ENCODE results near the gene HECW1. TPM values are rescaled to one million over a fixed set of nuclear protein-coding genes. Genes with fewer than 3 reads are reported as not detected.

The HECW1 gene
- polyA plus RNA-seq, 1 donor (not counting 4 experiments of a cell fraction or from before 2014, with no cell fraction given): not detected

DNA sequence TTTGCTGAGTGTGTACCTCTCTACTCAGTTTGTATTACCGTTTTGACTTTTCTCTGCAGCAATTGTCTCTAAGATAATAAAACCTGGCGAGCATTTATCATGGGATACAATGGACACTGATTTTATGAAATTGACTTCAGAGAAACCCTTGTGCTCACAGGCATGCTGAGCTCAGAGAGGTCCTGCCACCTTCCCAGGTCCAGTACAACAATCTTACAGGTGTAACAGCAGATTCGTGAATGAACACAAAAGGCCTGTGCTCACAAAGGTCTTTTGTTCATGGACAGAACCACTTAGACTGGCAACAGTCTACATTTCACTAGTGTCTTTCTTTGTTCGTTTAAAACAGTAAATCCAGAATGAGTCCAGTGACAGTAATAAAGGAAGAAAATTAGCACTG is 43.2 kb downstream of the HECW1 start:
- Histone ChIP-seq H3K4me3 (ENCODE audit: control insufficient read depth in 2 of 3, extremely low read depth in 1 of 3, insufficient read depth in 2 of 3, low read depth in 1 of 3, low read length in 3 of 3) (no peak overlapping the region), H3K36me3 (ENCODE audit: control insufficient read depth in 2 of 2, extremely low read depth in 1 of 2, insufficient read depth in 2 of 2, low read length in 2 of 2) (no peaks in the 10 kb centered on the region), H2AFZ (ENCODE audit: control insufficient read depth, low read length) (no peak overlapping the region), H3K27ac (ENCODE audit: control insufficient read depth, insufficient read depth, low read length) (no peak overlapping the region), H3K79me2 (ENCODE audit: control insufficient read depth, insufficient read depth, low read length) (no peaks in the 10 kb centered on the region), H4K20me1 (ENCODE audit: control insufficient read depth, extremely low read depth, insufficient read depth, low read length) (no peaks in the 10 kb centered on the region), H3K4me2 (ENCODE audit: control insufficient read depth, extremely low read depth, insufficient read depth, low read depth, low read length) (no peak overlapping the region), H3K27me3 (ENCODE audit: control insufficient read depth, extremely low read depth, insufficient read depth, low read length) (no peaks in the 10 kb centered on the region), H3K9me1 (ENCODE audit: control insufficient read depth, extremely low read depth, insufficient read depth, low read length) (no peaks in the 10 kb centered on the region), H3K4me1 (ENCODE audit: control insufficient read depth, extremely low read depth, insufficient read depth, low read length) (no peaks in the 10 kb centered on the region), H3K9ac (ENCODE audit: control insufficient read depth, extremely low read depth, insufficient read depth, low read length) (no peak overlapping the region), H3K9me3 (ENCODE audit: control insufficient read depth, low read depth, low read length) (no peaks in the 10 kb centered on the region)
- TF ChIP-seq, protein P1, sequence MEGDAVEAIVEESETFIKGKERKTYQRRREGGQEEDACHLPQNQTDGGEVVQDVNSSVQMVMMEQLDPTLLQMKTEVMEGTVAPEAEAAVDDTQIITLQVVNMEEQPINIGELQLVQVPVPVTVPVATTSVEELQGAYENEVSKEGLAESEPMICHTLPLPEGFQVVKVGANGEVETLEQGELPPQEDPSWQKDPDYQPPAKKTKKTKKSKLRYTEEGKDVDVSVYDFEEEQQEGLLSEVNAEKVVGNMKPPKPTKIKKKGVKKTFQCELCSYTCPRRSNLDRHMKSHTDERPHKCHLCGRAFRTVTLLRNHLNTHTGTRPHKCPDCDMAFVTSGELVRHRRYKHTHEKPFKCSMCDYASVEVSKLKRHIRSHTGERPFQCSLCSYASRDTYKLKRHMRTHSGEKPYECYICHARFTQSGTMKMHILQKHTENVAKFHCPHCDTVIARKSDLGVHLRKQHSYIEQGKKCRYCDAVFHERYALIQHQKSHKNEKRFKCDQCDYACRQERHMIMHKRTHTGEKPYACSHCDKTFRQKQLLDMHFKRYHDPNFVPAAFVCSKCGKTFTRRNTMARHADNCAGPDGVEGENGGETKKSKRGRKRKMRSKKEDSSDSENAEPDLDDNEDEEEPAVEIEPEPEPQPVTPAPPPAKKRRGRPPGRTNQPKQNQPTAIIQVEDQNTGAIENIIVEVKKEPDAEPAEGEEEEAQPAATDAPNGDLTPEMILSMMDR (optimal IDR thresholded peaks at IDR 0.05 in 1 of 3, IDR thresholded peaks at IDR 0.05 in 1 of 3, conservative IDR thresholded peaks at IDR 0.05 in 1 of 3; ENCODE audit: extremely low read depth in 1 of 3, insufficient read depth in 2 of 3, low read length in 3 of 3): no peak
- TF ChIP-seq EZH2 (IDR thresholded peaks at IDR 0.05; ENCODE audit: low read length): no peak
- FAIRE-seq: no peak
- dilution Hi-C loops (cut with MboI; ENCODE audit: extremely low pct_ligation_motif_present, low sequenced_read_pairs): no loop called here
- DNase-seq (ENCODE audit: low read depth, low spot score): no peak

DNA sequence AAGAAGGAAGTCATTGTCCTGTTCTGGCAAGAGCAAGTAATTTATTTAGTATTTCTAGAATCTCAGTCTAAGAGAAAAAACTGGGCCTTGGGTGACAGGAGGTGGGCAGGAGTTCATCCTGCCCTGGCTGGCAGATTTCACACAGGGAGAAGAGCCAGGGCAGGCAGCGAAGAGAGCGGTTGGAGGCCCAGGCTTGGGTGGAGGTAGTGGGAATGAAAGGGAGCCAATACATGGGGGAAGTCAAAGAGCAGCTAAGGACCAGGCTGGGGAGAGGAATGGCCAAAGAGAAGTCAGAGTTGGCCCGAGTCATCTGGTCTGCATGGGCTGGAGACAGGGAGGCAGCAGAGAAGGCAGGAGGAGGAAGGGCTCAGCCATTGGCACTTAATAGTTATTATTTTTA is 51.4 kb downstream of the HECW1 start:
- Histone ChIP-seq H3K27ac (ENCODE audit: control insufficient read depth, insufficient read depth, low read length) (no peak overlapping the region), H3K36me3 (ENCODE audit: control insufficient read depth in 2 of 2, extremely low read depth in 1 of 2, insufficient read depth in 2 of 2, low read length in 2 of 2) (no peaks in the 10 kb centered on the region), H3K4me1 (ENCODE audit: control insufficient read depth, extremely low read depth, insufficient read depth, low read length) (peaks cover 11% of the 10 kb centered on the region), H4K20me1 (ENCODE audit: control insufficient read depth, extremely low read depth, insufficient read depth, low read length) (no peaks in the 10 kb centered on the region), H3K9me1 (ENCODE audit: control insufficient read depth, extremely low read depth, insufficient read depth, low read length) (no peaks in the 10 kb centered on the region), H2AFZ (ENCODE audit: control insufficient read depth, low read length) (no peak overlapping the region), H3K4me3 (ENCODE audit: control insufficient read depth in 2 of 3, extremely low read depth in 1 of 3, insufficient read depth in 2 of 3, low read depth in 1 of 3, low read length in 3 of 3) (no peak overlapping the region), H3K9ac (ENCODE audit: control insufficient read depth, extremely low read depth, insufficient read depth, low read length) (no peak overlapping the region), H3K79me2 (ENCODE audit: control insufficient read depth, insufficient read depth, low read length) (no peaks in the 10 kb centered on the region), H3K4me2 (ENCODE audit: control insufficient read depth, extremely low read depth, insufficient read depth, low read depth, low read length) (no peak overlapping the region), H3K27me3 (ENCODE audit: control insufficient read depth, extremely low read depth, insufficient read depth, low read length) (no peaks in the 10 kb centered on the region), H3K9me3 (ENCODE audit: control insufficient read depth, low read depth, low read length) (no peaks in the 10 kb centered on the region)
- dilution Hi-C loops (cut with MboI; ENCODE audit: extremely low pct_ligation_motif_present, low sequenced_read_pairs): no loop called here
- no peak for FAIRE-seq
- TF ChIP-seq EZH2 (IDR thresholded peaks at IDR 0.05; ENCODE audit: low read length): no peak
- TF ChIP-seq, protein P1 (optimal IDR thresholded peaks at IDR 0.05 in 1 of 3, IDR thresholded peaks at IDR 0.05 in 1 of 3, conservative IDR thresholded peaks at IDR 0.05 in 1 of 3; ENCODE audit: extremely low read depth in 1 of 3, insufficient read depth in 2 of 3, low read length in 3 of 3): no peak
- DNase-seq (ENCODE audit: low read depth, low spot score): no peak

Measured in keratinocyte (primary cell).